OCI-LY3 (cell line): ENCODE results near the gene ADARB2.

ENCODE experiments used
- H2AFZ ChIP-seq: fragments of 200-600, 300-600 bp; shearing (Covaris generic); 2 replicates; pipeline ENCODE4 v1.6.0; 2014; ENCODE audit warnings: antibody characterized with exemption, low read depth, low read length
- H3K27ac ChIP-seq: fragments of 200-600, 300-600 bp; sonication (generic); 2 replicates; pipeline ENCODE4 v1.5.1; 2014; ENCODE audit warnings: mild to moderate bottlenecking, low read length, moderate library complexity, mixed read lengths
- H3K27me3 ChIP-seq: fragments of 200-600, 300-600 bp; sonication (generic); 2 replicates; pipeline ENCODE4 v1.6.1; 2014; ENCODE audit warnings: low read depth, low read length, mixed read lengths
- H3K36me3 ChIP-seq: fragments of 200-600, 300-600 bp; sonication (generic); replicated peaks from 2 replicates; pipeline ENCODE3; 2014; ENCODE audit warnings: low read depth, low read length, mixed read lengths
- H3K4me1 ChIP-seq: fragments of 300-600, 200-600 bp; sonication (generic); 2 replicates; pipeline ENCODE4 v1.6.1; 2014; ENCODE audit warnings: low read length, mixed read lengths
- H3K4me2 ChIP-seq: fragments of 200-600, 300-600 bp; sonication (generic); 2 replicates; pipeline ENCODE4 v1.6.1; 2014; ENCODE audit warnings: low read length, mixed read lengths
- H3K4me3 ChIP-seq: fragments of 300-600, 200-600 bp; sonication (generic); 2 replicates; pipeline ENCODE4 v1.5.1; 2014; ENCODE audit warnings: antibody characterized with exemption, mild to moderate bottlenecking, low read length, moderate library complexity
- H3K79me2 ChIP-seq: fragments of 300-600, 200-600 bp; shearing (Covaris generic); 2 replicates; pipeline ENCODE4 v1.6.1; 2014; ENCODE audit warnings: mild to moderate bottlenecking, low read length, mixed read lengths
- H3K9ac ChIP-seq: fragments of 300-600, 200-600 bp; shearing (Covaris generic); 2 replicates; pipeline ENCODE4 v1.6.0; 2014; ENCODE audit warnings: mild to moderate bottlenecking, low read length, moderate library complexity
- H3K9me3 ChIP-seq: fragments of 200-600, 300-600 bp; shearing (Covaris generic); 2 replicates; pipeline ENCODE4 v1.6.1; 2014; ENCODE audit warnings: low read length, mixed read lengths; ENCODE audit not compliant: insufficient read depth
- H4K20me1 ChIP-seq: fragments of 200-600, 300-600 bp; sonication (generic); 2 replicates; pipeline ENCODE4 v1.6.1; 2016; ENCODE audit warnings: low read length, mixed read lengths; ENCODE audit not compliant: insufficient read depth
- CTCF ChIP-seq: fragments of 200-600, 300-600 bp; sonication (generic); IDR thresholded peaks from 2 replicates; pipeline ENCODE4 v1.5.1; 2014; ENCODE audit warnings: antibody characterized with exemption, low read length, low read depth
- EZH2phosphoT487 ChIP-seq: fragments of 200-600 bp; shearing (Covaris generic); IDR thresholded peaks from 2 replicates; pipeline ENCODE4 v1.6.1; 2018; ENCODE audit warnings: antibody characterized with exemption, mixed run types, low read depth

Gene ADARB2

GRCh38 chr10:1324903-1325302 is 412.4 kb downstream of the ADARB2 start:
- H3K4me3 ChIP-seq, result no peak overlapping the region
- no peaks in the 10 kb centered on the region for H3K9me3 ChIP-seq
- H3K4me1 ChIP-seq, result no peaks in the 10 kb centered on the region
- H3K79me2 ChIP-seq, result no peaks in the 10 kb centered on the region
- H3K27ac ChIP-seq, result no peak overlapping the region
- H3K4me2 ChIP-seq, result no peak overlapping the region
- TF ChIP-seq CTCF (no peak), EZH2phosphoT487 (no peak)
- no peaks in the 10 kb centered on the region for H4K20me1 ChIP-seq
- H3K36me3 ChIP-seq, result no peaks in the 10 kb centered on the region
- no peak overlapping the region for H3K9ac ChIP-seq
- peaks cover 3% of the 10 kb centered on the region for H3K27me3 ChIP-seq
- H2AFZ ChIP-seq, result no peak overlapping the region

- H3K27me3 ChIP-seq, result peaks cover 3% of the 10 kb centered on the region
- H3K9me3 ChIP-seq, result no peaks in the 10 kb centered on the region
- no peak overlapping the region for H2AFZ ChIP-seq
- no peak overlapping the region for H3K27ac ChIP-seq
- H3K9ac ChIP-seq, result no peak overlapping the region
- H3K4me2 ChIP-seq, result no peak overlapping the region
- TF ChIP-seq CTCF, result no peak
- no peak for TF ChIP-seq EZH2phosphoT487
- H3K4me1 ChIP-seq, result no peaks in the 10 kb centered on the region
- no peaks in the 10 kb centered on the region for H4K20me1 ChIP-seq
- no peak overlapping the region for H3K4me3 ChIP-seq
- no peaks in the 10 kb centered on the region for H3K36me3 ChIP-seq
- no peaks in the 10 kb centered on the region for H3K79me2 ChIP-seq
These were observed 413.4 kb downstream of the ADARB2 start for GRCh38 chr10:1323951-1324350.

GRCh38 chr10:1320739-1321320 is 416.5 kb downstream of the ADARB2 start:
- no peak for TF ChIP-seq EZH2phosphoT487
- no peak for TF ChIP-seq CTCF
- Histone ChIP-seq H3K9me3 (no peaks in the 10 kb centered on the region), H3K27ac (no peak overlapping the region), H2AFZ (no peak overlapping the region), H3K36me3 (no peaks in the 10 kb centered on the region), H3K4me3 (no peak overlapping the region), H3K27me3 (peaks cover 3% of the 10 kb centered on the region), H3K79me2 (no peaks in the 10 kb centered on the region), H3K4me1 (no peaks in the 10 kb centered on the region), H3K9ac (no peak overlapping the region), H3K4me2 (no peak overlapping the region), H4K20me1 (no peaks in the 10 kb centered on the region)

- no peak overlapping the region for H3K9ac ChIP-seq
- no peak overlapping the region for H3K4me2 ChIP-seq
- H3K4me1 ChIP-seq, result no peaks in the 10 kb centered on the region
- H4K20me1 ChIP-seq, result no peaks in the 10 kb centered on the region
- H2AFZ ChIP-seq, result no peak overlapping the region
- H3K27ac ChIP-seq, result no peak overlapping the region
- H3K9me3 ChIP-seq, result no peaks in the 10 kb centered on the region
- H3K79me2 ChIP-seq, result no peaks in the 10 kb centered on the region
- H3K27me3 ChIP-seq, result no peaks in the 10 kb centered on the region
- no peak overlapping the region for H3K4me3 ChIP-seq
- no peak for TF ChIP-seq CTCF
- TF ChIP-seq EZH2phosphoT487, result no peak
- no peaks in the 10 kb centered on the region for H3K36me3 ChIP-seq
These were observed 420.5 kb downstream of the ADARB2 start for GRCh38 chr10:1316809-1317143.
